Measurements from ENCODE around the gene CDYL2.

The CDYL2 gene

DNA sequence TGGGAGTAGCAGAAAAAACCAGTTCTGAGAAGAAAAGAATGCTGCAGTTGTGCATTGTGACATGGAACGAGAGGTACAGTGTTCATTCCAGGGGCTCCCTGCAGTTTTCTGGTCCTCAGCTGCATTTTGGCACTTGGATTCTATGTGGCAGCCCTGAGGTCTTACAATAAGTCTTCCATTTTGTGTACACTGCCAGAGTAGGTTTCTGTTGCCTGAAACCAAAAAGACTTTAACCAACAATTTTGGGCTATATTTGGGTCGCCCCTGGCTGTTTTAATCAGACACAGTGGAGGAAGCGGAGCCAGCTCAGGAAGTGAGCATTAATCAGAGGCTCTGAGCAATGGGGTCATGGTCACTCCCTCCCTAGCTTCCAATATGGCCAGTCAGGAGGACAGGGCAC, 247.9 kb downstream of the CDYL2 start:
- Histone ChIP-seq H3K36me3 (no peaks in the 10 kb centered on the region), H3K9me3 (no peaks in the 10 kb centered on the region), H3K4me1 (ENCODE audit: control insufficient read depth in 1 of 2, insufficient read depth in 1 of 2, low read depth in 1 of 2, low read length in 1 of 2) (peaks cover 0 to 12% of the 10 kb centered on the region in 2 experiments), H3K27me3 (no peaks in the 10 kb centered on the region), H3K27ac (no peak overlapping the region), H3K4me3 (ENCODE audit: low read depth in 1 of 2, low read length in 1 of 2) (no peak overlapping the region)
- TF ChIP-seq, protein P1, sequence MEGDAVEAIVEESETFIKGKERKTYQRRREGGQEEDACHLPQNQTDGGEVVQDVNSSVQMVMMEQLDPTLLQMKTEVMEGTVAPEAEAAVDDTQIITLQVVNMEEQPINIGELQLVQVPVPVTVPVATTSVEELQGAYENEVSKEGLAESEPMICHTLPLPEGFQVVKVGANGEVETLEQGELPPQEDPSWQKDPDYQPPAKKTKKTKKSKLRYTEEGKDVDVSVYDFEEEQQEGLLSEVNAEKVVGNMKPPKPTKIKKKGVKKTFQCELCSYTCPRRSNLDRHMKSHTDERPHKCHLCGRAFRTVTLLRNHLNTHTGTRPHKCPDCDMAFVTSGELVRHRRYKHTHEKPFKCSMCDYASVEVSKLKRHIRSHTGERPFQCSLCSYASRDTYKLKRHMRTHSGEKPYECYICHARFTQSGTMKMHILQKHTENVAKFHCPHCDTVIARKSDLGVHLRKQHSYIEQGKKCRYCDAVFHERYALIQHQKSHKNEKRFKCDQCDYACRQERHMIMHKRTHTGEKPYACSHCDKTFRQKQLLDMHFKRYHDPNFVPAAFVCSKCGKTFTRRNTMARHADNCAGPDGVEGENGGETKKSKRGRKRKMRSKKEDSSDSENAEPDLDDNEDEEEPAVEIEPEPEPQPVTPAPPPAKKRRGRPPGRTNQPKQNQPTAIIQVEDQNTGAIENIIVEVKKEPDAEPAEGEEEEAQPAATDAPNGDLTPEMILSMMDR (IDR thresholded peaks at IDR 0.05): no peak

DNA sequence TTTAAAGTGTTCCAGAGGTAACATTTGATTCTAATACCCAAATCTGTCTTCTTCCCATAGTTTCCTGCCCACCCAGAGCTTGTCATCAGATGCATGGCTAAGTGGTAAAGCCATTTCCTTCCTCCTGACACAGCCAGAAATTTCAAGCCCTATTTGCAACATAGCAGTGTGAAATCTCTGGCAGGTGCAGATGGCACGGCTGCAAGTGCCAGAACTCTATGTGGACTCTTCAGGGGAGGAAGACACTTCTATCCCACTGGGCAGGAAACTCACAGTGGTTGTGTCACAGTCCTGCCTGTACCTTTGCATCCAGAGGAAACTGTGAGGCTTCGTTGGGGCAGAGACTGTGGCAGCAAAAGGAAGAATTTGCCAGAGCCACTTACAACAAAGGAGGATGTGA, 250.4 kb downstream of the CDYL2 start:
- Histone ChIP-seq H3K4me1 (ENCODE audit: control insufficient read depth in 1 of 2, insufficient read depth in 1 of 2, low read depth in 1 of 2, low read length in 1 of 2) (peaks cover 0 to 18% of the 10 kb centered on the region in 2 experiments), H3K27me3 (no peaks in the 10 kb centered on the region), H3K4me3 (ENCODE audit: low read depth in 1 of 2, low read length in 1 of 2) (no peak overlapping the region), H3K36me3 (no peaks in the 10 kb centered on the region), H3K9me3 (no peaks in the 10 kb centered on the region), H3K27ac (no peak overlapping the region)
- TF ChIP-seq, protein P1 (IDR thresholded peaks at IDR 0.05): no peak

DNA sequence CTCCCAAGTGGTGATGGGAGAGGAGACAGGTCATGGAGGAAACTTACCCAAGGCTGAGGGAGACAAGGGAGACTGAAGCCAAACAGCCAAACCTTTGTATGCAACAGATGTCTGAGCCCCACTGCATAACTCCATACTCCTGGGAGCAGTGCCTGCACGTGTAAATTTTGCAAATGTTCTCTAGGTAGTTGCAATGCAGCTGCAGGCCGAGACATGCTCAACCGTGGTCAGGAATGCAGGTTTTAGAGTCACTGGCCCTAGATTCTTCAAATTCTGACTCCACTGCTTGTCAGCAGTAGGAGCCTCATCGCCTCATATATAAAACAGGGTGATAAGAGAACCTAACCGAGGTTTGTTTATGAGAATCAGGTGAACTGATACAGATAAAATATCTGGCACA, 252.1 kb downstream of the CDYL2 start:
- H3K27ac ChIP-seq: no peak overlapping the region
- H3K4me3 ChIP-seq (ENCODE audit: low read depth in 1 of 2, low read length in 1 of 2): no peak overlapping the region
- H3K4me1 ChIP-seq (ENCODE audit: control insufficient read depth in 1 of 2, insufficient read depth in 1 of 2, low read depth in 1 of 2, low read length in 1 of 2): peaks cover 0 to 18% of the 10 kb centered on the region in 2 experiments
- TF ChIP-seq, protein P1 (IDR thresholded peaks at IDR 0.05): no peak
- H3K9me3 ChIP-seq: no peaks in the 10 kb centered on the region
- H3K36me3 ChIP-seq: no peaks in the 10 kb centered on the region
- no peaks in the 10 kb centered on the region for H3K27me3 ChIP-seq
